ENCODE data around the gene PYGO2.
A peak's percentile ranks its signal among the peaks of the same experiment; 100 is the strongest.

The PYGO2 gene

GRCh38 chr1:154961207-154962155, at the start of gene PYGO2:
Gene PYGO2, minus strand, starts transcription at chr1:154961782. Its CDS starts 206 bp downstream, at chr1:154961576.
- peak; percentile 48 for TF ChIP-seq CTCF (IDR thresholded peaks at IDR 0.05)
- Histone ChIP-seq H3K27me3 (ENCODE audit: control insufficient read depth, insufficient read depth, low read length) (no peaks in the 10 kb centered on the region), H2AFZ (peak within 1 kb of the TSS; percentile 79), H3K9ac (peak within 1 kb of the TSS; percentile 73), H3K4me3 (ENCODE audit: low read depth, low read length) (peak within 1 kb of the TSS; percentile 96), H3K4me2 (ENCODE audit: low read length) (peak within 1 kb of the TSS; percentile 97), H3K9me3 (ENCODE audit: control insufficient read depth, low read length) (no peaks in the 10 kb centered on the region), H3K27ac (peak within 1 kb of the TSS; percentile 95), H3K36me3 (ENCODE audit: control insufficient read depth, insufficient read depth, low read length) (no peaks in the 10 kb centered on the region), H3K79me2 (no peaks in the 10 kb centered on the region), H3K4me1 (peaks cover 12% of the 10 kb centered on the region)

- H3K79me2 ChIP-seq = peaks cover 5% of the 10 kb centered on the region
- H3K4me3 ChIP-seq (ENCODE audit: low read depth, low read length) = no peak overlapping the region
- no peak overlapping the region for H3K9ac ChIP-seq
- H2AFZ ChIP-seq = no peak overlapping the region
- no peaks in the 10 kb centered on the region for H3K27me3 ChIP-seq (ENCODE audit: control insufficient read depth, insufficient read depth, low read length)
- peak overlapping the region; percentile 69 for H3K27ac ChIP-seq
- no peak for TF ChIP-seq CTCF (IDR thresholded peaks at IDR 0.05)
- peaks cover 15% of the 10 kb centered on the region for H3K4me1 ChIP-seq
- H3K4me2 ChIP-seq (ENCODE audit: low read length) = no peak overlapping the region
- H3K36me3 ChIP-seq (ENCODE audit: control insufficient read depth, insufficient read depth, low read length) = no peaks in the 10 kb centered on the region
- no peaks in the 10 kb centered on the region for H3K9me3 ChIP-seq (ENCODE audit: control insufficient read depth, low read length)
Measured at GRCh38 chr1:155011004-155011416, 49.4 kb upstream of the PYGO2 start.

DNA sequence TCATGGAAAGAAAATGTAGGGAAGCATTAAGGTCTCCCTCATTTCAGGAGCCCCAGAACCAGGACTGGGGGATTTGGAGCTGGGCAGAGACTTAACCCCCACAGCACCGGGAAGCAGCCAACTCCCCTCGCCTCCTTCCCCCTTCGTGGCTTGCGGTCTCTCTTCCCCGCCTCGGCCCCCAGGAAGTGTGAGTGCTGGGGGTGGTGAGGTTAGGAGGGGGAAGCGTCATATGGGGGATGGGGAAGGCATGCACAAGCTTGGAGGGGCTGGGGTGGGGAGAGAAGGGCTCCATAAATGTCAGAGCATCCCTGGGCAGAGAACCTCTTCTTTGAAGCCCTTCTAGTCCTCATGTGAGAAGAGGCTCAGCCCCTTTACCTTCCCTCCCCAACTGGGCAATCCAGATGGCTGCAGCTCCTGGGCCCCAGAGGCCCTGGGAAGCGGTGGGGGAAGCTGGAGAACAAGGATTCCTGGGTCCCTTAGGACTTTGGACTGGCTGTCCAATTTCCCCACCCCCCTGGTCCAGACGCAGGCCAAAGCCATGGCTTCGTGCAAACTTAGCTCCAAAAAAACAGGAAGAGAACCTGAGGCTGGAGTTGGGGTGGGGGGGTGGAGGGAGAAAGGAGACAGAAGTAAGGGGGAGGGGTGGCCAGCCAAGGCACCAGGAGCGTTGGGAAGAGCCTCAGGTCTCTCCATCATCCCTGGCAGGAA, 48.8 kb upstream of the PYGO2 start:
- H3K4me1 ChIP-seq = peaks cover 15% of the 10 kb centered on the region
- peaks cover 5% of the 10 kb centered on the region for H3K79me2 ChIP-seq
- TF ChIP-seq CTCF (IDR thresholded peaks at IDR 0.05) = no peak
- H3K4me3 ChIP-seq (ENCODE audit: low read depth, low read length) = no peak overlapping the region
- no peak overlapping the region for H2AFZ ChIP-seq
- no peaks in the 10 kb centered on the region for H3K9me3 ChIP-seq (ENCODE audit: control insufficient read depth, low read length)
- no peak overlapping the region for H3K4me2 ChIP-seq (ENCODE audit: low read length)
- H3K36me3 ChIP-seq (ENCODE audit: control insufficient read depth, insufficient read depth, low read length) = no peaks in the 10 kb centered on the region
- no peak overlapping the region for H3K9ac ChIP-seq
- H3K27ac ChIP-seq = no peak overlapping the region
- H3K27me3 ChIP-seq (ENCODE audit: control insufficient read depth, insufficient read depth, low read length) = no peaks in the 10 kb centered on the region

- Histone ChIP-seq H3K4me3 (ENCODE audit: low read depth, low read length) (no peak overlapping the region), H3K27me3 (ENCODE audit: control insufficient read depth, insufficient read depth, low read length) (no peaks in the 10 kb centered on the region), H3K79me2 (peaks cover 5% of the 10 kb centered on the region), H3K9ac (no peak overlapping the region), H3K36me3 (ENCODE audit: control insufficient read depth, insufficient read depth, low read length) (no peaks in the 10 kb centered on the region), H3K4me1 (peaks cover 17% of the 10 kb centered on the region), H3K27ac (no peak overlapping the region), H3K4me2 (ENCODE audit: low read length) (no peak overlapping the region), H3K9me3 (ENCODE audit: control insufficient read depth, low read length) (no peaks in the 10 kb centered on the region), H2AFZ (no peak overlapping the region)
- no peak for TF ChIP-seq CTCF (IDR thresholded peaks at IDR 0.05)
Measured at GRCh38 chr1:155009742-155010141, 48.2 kb upstream of the PYGO2 start.

Measured in parathyroid adenoma (tissue), 2 donors.